Suppressor macrophage treated with lipopolysaccharide for 4 hours (primary cell): ENCODE measurements around the gene NAXE.
"Not testable (repeated sequence)": the region's sequence is repeated elsewhere in the genome, so short reads cannot be mapped to it uniquely, and the experiment has no call there.

ENCODE experiments used
- DNase-seq: peaks from one replicate; pipeline ENCODE4 v3.0.0-alpha.2; 2020

NAXE gene

DNA sequence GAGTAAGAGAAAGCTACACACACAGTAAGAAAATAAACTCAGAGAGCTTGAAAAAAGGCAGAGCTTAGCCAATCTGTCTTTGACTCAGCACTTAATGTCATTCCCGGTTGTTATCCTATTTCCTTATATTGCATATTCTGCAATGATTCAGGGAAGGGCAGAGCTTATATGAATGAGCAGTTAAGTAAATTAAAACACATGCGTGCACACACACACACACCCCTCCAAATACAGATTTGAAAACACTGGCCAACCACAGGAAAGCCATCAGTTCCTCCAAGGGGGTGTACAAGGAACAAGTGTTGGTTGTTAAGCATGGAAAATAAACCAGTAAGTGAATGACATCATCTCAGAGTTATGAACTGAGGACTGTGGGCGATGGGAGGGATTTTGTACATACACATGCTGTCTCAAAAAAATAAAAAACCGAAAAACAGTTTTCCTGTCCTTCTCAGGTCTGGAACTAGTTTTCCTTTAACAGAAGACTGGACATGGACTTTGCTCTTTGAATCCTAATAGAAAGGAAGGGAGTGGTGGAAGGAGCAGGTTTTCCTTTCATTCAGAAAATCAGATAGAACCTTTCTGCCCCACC lies 20.2 kb upstream of the NAXE start:
- DNase-seq: peak; percentile 69

DNA sequence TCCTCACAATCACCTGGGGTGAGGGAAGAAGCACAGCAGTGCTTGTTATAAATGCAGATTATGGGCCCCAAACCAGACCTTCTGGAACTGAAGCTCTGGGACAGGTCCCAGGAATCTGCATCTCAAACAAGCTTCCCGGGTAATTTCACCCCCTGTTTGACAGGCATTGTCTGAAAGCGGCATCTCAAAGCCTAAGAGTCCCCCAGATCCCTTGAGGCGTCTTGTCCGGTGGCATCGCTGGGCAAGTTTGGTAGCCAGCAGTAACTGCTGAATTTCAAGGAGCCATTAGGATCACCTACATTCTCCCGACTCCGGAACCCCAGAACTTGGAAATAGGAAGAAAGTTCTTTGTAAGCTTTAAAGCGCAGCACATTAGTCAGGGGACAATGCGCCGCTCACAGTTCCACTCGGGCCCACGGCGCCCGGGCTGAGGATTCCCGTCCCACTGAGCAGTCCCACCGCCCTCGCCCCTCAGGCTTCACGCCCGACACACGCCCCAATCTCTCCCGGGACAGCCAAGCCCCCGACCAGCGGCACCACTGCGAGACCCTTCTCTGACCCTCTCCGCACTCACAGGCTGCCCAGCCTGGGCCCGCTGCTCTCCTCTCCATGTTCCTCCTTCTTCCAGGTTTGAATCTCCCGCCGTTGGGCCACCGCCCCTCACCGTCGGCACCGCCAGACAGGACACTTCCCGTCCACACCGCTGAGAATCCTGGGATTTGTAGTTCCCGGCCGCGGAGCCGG lies 19.5 kb upstream of the NAXE start, which contains the start of gene IQGAP3:
Gene IQGAP3 (minus strand): TSS at position 647 of the 744 bp plus-strand sequence. CDS start 36 bp downstream, at position 611.
- peak; percentile 93 for DNase-seq

DNA sequence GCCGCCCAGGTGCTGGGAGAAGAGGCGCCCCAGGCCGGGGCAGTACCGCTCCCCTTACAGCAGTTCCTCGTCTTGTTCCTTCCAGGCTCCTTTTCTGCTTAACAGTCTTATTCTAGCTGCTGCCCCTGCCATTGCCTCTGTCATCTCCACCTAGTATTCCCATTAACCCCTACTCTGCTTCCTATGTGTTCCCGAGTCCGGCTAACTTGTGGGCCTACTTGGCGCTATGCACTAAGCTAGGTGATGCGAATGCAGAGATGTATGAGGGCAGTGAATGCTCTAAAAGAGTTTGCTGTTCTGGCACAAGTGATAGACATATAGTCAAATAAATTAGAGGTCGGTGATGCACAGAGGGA lies 18.9 kb upstream of the NAXE start:
- DNase-seq: no peak

DNA sequence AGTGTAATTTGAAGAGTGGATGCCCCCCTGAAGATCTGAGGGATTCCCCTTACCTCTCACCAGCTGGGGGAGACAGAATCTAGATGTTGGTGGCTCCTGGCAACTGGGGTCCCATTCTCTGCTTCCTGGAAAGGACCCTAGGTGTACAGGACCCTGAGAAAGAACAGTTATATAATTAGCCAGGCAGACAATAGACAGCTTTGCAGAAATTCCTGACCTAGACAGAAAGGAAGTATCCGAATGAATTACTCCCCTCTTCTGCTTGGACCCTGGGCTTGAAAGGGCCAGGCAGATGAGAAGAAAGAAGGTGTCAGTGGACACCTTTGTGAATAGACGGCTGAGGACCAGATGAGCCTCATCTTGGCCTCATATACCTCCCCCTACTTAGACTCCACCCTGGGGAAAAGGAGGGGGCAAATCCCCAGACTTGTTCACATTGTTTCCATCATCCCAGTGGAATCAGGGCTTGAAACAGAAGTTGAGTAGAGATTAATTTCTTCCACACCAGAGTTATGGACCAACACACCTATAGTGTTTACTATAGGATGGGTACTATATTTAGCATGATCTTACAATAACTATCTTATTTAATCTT lies 17.4 kb upstream of the NAXE start:
- no peak for DNase-seq

DNA sequence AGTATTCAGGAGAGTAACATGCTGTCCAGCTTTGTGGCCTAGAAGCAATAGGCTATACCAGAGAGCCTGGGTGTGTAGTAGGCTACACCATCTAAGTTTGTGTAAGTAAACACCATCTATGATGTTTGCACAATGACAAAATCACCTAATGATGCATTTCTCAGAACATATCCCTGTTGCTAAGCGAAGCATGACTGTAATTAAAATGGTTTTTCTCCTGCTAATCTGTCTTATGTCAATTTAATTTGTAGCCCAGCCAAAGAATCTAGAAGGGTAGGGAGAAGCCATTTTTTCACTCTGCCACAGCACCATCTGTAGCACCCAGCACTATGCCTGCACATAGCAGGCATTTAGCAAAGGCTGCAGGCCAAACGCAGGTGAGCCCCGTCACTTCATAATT lies 14.0 kb upstream of the NAXE start:
- DNase-seq: no peak

DNA sequence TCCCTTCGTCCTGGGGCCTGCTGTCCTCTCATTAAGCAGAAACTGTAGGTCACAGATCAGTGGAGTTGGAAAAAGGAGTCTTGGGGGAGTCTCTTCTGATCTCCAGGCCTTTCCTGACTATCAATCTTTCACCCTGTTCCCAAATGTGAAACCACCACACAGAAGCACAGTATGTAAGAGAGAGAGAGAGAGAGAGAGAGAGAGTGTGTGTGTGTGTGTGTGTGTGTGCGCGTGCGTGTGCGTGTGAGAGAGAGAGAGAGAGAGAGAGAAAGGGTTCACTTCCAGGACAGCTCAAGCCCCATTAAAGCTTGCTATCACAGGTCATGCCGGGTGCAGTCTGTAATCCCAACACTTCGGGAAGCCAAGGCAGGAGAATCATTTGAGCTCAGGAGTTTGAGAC lies 13.5 kb upstream of the NAXE start:
- no peak for DNase-seq

DNA sequence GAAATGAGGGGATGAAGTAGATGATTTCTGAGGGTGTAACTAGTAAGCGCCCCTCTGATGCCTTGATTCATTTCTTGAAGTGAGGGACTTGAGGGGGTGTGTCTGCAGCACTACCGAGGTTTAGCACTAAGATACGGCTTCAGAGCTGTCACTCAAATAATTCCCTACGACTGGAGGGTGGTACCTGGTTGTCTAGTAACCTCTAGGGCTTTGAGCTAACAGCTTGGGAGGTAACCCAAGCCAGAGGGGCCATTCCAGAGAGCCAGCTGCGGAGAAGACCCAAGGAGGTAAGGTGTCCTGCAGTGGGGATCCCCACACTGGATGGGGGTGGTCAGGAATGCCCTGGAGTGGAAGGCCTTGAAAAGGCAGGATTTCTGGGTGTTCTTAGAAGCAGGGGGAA lies 12.1 kb upstream of the NAXE start, which contains the start of gene TTC24:
Gene TTC24 (plus strand): TSS at position 252 of the 400 bp plus-strand sequence. CDS start 1,642 bp downstream, outside the sequence.
- no peak for DNase-seq

DNA sequence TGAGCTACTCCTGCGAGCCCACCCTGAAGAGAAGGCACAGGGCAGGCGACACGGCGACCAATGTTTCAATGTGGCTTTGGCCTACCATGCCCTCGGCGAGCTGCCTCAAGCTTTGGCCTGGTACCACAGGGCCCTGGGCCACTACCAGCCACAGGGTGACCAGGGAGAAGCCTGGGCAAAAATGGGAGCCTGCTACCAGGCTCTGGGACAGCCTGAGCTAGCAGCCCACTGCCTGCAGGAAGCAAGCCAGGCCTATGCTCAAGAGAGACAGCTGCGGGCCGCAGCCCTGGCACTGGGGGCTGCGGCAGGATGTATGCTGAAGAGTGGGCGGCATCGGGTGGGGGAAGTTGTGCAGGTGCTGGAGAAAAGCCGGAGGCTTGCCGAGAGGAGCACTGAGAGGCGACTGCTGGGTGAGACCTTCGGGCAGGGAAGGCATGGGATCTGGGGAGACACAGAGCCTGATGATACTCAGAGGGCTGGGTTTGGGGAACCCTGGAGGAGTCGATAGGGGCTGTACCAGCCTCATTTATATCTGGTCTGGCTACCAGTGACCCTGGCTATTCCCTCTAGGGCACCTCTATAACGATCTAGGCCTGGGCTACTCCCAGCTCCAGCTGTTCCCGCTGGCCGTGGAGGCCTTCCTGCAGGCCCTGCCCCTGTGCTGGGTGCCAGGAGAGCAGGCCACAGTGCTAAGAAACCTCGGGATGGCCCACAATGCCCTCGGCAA lies 9.8 kb upstream of the NAXE start:
- DNase-seq: no peak

DNA sequence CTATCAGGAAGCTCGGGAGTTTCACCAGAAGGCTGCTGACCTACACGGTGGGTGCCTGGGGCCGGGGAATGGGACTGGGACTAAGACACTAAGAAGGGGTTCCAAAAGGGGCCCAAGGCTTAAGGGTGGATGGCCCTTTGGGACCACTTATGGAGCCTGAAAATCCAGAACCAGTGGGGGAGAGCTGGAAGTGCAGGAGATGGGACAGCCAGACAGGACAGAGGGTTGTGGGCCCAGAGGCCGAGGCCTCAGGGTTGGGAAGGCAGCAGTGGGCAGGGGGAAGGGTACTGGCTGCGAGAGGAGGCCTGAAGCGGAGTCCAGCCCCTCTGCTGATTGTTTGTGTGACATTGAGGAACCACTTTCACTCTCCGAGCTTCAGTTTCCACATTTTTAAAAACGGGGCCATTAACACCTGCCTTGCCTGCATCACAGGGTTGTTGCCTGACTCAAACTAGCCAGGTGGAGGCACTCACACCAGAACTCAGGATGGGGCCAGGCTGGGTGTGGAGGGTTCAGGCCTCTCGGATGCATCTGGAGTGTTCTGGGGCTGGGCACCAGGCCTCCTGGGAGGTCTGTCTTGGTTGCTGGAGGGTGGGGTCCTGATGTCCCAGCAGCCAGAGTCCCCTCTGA lies 9.1 kb upstream of the NAXE start:
- no peak for DNase-seq

DNA sequence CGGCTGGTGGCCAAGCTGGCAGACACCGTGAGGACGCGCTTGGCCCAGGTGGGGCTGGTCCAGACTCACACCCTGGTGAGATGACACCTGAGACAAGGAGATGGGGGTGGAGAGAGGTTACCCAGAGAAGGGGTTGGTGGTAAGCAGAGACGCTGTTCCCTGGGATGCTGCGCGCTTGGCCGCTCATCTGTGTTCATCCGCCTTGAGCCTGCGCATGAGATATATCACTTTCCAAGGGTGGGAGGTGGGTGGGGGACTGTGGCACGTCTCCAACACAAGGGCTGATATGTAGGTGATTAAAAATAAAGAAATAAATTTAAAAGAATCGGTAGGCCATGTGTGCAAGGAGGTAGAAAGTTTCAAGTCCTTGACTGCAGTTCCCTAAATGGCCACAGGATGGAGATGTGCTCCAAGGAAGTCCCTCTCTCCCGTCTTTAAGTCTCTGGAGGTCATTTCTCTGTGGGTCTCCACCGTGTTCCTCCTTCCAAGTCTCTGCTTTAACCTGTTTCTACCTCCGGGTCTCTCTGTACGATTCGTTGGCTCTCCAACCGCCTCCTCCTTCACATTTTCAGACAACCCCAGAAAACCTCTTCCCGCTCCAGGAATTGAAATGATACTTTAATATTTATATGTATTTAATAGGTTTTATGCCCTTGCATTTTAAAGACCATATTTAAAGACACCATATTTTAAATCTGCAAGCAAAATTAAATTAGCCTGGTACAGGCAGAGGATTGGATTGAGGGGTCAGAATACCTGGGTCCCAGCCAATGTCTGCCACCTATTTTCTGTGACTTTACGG lies 7.6 kb upstream of the NAXE start:
- DNase-seq: peak; percentile 90

DNA sequence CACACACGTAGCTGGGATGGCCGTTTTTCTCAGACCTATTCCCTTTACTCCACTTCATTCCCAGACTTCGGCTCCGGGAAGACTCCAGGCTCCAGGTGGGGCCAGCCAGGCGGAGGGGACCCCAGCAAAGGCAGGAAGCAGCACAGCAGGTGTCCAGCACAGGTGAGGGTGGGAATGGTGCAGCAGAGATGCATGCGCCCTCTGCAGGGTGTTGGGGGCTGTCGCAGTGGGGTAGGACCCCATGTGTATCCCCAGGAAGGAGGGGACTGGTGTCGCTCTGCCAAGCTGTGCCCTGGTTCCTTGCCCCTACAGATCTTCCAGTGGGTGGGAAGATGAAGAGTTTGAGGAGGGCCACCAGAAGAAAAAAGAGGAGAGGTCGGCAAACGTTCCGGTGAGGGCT lies 6.8 kb upstream of the NAXE start:
- no peak for DNase-seq

DNA sequence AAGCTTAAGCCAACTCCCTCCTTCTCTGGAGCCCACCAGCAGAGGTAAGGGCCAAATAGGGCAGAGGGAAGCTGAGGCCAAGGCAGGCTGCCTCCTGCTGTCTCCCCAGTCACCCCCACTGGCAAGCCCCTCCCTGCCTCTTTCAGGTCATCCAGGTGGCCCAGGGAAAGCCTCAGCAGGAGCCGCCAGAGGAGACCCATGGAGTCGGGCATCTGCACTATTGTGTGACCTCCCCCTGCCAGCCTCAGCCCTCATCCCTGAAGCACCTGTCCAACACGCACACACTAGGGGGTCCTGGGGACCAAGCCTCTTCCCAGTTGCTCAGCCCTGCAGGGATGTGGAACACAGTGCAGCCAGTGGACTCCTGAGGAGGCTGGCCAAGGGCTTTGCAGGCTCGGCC lies 5.3 kb upstream of the NAXE start:
- DNase-seq: no peak

DNA sequence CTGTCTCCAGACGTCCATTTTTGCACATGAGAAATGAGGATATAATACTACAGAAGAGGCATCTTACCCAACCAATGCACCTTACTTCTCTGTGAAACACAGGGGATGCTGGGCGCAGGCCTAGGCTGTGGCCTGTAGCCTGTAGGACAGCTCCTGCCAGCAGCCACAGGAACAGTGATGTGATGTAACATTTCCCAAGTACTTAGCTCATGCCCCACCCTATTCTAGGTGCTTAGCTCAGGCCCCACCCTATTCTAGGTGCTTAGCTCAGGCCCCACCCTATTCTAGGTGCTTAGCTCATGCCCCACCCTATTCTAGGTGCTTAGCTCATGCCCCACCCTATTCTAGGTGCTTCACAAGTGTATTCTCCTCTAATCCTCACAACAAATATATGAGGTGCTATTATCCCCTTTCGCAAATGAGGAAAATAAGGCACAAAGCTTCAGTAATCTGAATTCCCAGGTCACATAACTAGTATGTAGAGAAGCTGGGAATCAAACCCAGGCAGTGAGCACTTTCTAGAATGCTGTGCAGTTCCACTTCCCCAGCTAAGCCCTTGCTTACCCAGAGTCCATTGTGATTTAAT lies 4.6 kb upstream of the NAXE start:
- DNase-seq: no peak

DNA sequence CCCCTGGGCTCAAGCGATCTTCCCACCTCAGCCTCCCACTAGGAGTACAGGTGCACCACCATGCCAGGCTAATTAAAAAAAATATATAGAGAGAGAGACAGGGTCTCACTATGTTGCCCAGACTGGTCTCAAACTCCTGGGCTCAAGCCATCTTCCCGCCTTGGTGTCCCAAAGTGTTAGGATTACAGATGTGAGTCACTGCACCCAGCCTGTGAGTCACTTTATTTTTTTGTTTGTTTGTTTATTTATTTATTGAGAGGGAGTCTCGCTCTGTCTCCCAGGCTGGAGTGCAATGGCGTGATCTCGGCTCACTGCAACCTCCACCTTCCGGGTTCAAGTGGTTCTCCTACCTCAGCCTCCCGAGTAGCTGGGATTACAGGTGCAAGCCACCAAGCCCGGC lies 3.6 kb upstream of the NAXE start:
- not testable (repeated sequence) for DNase-seq

DNA sequence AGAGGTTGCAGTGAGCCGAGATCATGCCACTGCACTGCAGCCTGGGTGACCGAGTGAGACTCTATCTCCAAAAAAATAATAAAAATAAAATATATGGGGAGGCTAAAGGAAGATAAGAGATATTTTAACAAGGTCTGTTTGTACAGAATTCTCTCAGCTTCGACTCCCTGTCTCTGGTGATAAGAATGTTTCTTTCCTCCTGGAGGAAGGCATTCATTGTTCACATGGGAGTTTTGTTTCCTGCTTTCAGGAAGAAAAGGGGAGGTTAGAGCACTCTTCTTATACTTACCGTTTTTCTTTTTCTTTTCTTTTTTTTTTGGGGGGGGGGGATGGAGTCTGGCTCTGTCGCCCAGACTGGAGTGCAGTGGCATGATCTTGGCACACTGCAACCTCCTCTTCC lies 2.0 kb upstream of the NAXE start:
- no peak for DNase-seq

DNA sequence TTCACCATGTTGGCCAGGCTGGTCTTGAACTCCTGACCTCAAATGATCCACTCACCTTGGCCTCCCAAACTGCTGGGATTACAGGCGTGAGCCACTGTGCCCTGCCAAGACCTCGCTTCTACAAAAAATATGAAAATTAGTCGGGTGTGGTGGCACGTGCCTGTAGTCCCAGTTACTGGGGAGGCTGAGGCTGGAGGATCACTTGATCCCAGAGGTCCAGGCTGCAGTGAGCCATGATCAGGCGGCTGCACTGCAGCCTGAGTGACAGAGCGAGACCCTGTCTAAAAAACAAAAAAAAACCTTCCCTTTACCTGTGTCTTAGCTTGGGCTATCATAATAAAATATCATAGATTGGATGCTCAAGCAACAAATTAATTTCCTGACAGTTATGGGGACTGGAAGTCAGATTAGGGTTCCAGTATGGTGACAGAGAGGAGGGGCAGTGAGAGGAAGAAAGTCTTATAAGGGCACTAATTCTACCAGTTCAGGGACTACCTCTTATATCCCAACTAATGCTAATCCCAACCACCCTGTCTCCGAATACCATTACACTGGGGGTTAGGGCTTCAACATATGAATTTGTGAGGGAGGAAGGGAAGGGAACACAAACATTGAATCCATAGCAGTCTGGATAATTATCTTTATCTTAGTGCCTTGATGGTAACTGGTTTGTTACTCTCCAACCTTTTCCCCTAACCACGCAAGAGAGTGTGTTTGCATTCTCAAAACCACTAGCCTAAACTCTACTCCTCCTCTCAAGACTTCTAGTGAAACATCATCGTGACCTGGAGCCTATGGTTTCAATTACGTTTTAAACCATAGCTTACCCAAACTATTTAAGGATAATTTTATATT lies 1.0 kb upstream of the NAXE start:
- no peak for DNase-seq

DNA sequence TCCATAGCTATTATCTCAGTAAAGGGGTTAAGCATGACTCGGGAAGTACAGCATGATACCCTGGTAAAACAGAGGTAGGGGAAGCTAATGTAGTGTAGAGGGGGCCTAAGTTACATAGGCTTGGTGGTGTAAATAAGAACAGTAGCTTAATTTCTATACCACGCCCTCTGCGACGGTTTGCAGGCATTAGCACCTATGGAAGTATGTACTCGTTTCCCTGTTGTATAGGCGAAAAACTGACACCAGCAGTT lies 470 bp upstream of the NAXE start:
- no peak for DNase-seq

DNA sequence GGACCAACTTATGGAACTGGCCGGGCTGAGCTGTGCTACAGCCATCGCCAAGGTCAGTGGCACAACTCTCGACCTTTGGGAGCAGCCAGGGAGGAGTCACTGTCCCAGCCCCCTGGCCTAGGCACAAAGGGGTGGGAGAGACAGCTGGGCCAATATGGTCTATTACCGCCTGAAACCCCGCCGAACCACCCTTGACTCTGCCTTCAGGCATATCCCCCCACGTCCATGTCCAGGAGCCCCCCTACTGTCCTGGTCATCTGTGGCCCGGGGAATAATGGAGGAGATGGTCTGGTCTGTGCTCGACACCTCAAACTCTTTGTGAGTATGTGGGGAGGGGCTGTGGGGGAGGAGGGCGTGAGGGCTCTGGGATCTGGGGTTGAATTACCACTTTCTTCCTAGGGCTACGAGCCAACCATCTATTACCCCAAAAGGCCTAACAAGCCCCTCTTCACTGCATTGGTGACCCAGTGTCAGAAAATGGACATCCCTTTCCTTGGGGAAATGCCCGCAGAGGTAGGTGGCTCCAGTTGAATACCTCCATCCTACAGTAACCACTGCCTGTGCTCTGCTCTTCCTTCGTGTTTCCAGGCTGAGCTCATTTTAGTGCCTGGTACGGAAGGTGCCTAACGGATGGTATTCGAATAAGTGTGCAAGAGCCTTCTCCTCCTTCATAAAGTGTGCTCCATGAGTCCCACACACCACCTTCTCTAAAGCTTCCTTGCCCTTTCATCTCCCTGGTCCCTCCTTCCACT lies 758 bp downstream of the NAXE start:
- no peak for DNase-seq

DNA sequence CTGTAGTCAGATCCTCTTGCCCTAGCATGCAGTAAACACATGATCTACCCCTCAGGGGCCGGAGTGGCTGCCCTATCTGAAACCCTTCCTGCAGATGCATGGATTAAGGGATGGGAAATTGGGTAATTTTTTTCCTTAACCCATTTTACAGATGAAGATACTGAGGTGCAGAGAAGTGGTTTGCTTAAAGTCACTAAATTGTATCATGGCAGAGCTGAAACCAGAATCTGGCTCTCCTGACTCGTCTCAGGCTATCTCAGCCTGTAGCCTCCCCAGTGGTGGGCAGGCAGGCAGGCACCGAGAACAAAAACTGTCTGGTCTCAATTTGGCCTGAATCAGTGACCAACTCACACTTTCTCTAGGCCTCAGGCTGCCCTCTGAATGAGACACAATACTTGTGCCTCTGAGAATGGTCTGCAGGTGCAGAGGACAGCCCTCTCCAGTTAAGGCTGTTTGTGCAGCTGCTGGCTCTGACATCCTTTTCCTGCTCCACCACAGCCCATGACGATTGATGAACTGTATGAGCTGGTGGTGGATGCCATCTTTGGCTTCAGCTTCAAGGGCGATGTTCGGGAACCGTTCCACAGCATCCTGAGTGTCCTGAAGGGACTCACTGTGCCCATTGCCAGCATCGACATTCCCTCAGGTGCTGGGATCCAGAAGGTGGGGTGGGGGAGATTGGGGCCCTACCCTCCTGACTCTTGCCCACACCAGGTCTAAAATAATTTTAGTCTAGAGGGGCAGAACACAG lies 1.5 kb downstream of the NAXE start:
- DNase-seq: no peak

DNA sequence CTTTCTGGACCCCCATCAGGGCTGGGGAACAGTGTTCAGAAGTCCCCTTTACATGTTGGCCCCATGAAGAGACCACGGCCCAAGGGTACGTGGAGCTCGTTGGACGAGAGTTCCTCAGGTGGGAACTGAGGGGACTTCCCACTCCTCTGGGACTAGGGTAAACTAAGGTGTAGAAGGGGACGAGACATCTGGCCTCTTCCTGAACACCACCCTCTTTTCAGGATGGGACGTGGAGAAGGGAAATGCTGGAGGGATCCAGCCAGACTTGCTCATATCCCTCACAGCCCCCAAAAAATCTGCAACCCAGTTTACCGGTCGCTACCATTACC lies 2.0 kb downstream of the NAXE start:
- DNase-seq: no peak
